ENCODE measurements around the gene SLC25A44. TPM values are rescaled to one million over a fixed set of nuclear protein-coding genes. Genes with fewer than 3 reads are reported as not detected.

The SLC25A44 gene
- polyA plus RNA-seq, 2 of the 4 experiments (the other 2 are of a cell fraction): 25.1 to 30.7 TPM

DNA sequence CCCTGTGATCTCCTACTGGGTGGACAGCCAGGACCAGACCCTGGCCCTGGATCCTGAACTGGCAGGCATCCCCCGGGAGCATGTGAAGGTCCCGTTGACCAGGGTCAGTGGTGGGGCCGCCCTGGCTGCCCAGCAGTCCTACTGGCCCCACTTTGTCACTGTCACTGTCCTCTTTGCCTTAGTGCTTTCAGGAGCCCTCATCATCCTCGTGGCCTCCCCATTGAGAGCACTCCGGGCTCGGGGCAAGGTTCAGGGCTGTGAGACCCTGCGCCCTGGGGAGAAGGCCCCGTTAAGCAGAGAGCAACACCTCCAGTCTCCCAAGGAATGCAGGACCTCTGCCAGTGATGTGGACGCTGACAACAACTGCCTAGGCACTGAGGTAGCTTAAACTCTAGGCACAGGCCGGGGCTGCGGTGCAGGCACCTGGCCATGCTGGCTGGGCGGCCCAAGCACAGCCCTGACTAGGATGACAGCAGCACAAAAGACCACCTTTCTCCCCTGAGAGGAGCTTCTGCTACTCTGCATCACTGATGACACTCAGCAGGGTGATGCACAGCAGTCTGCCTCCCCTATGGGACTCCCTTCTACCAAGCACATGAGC is 17.2 kb upstream of the SLC25A44 start:
- no peak overlapping the region for H3K4me2 ChIP-seq
- peak overlapping the region in 1 of 2 experiments; percentile 37; a peak in 1 of 6 replicates for H3K27ac ChIP-seq
- no peak for DNase-seq (ENCODE audit: low read depth in 1 of 2, low spot score in 1 of 2)
- peaks cover 17% of the 10 kb centered on the region for H3K4me1 ChIP-seq
- FAIRE-seq: no peak
- H3K9me3 ChIP-seq: no peaks in the 10 kb centered on the region
- ChIA-PET POLR2A (interaction anchor here (0.6 to 1.1 kb wide), 2 partner anchors 17 to 41 kb away, joined by 3 to 9 read pairs; partner anchors contain the start of gene SLC25A44), CTCF (interaction anchor here (1.4 to 5.5 kb wide), 2 partner anchors 48 to 81 kb away, joined by 3 to 35 read pairs; no protein-coding TSS in a partner anchor)
- 77% methylated on average over 8 of the region's 12 CpGs for WGBS (ENCODE audit: missing lambda C conversion rate)
- TF ChIP-seq MAZ (IDR thresholded peaks at IDR 0.05; ENCODE audit: borderline replicate concordance, low read depth, low read length) (no peak), GATA3 (IDR thresholded peaks at IDR 0.05; ENCODE audit: borderline replicate concordance) (no peak), NPAS2 (CRISPR knock-in tag; IDR thresholded peaks at IDR 0.05; ENCODE audit: borderline replicate concordance) (no peak), RNF2 (IDR thresholded peaks at IDR 0.05; ENCODE audit: borderline replicate concordance, low read depth) (no peak), CBX8 (IDR thresholded peaks at IDR 0.05) (no peak), JUN (IDR thresholded peaks at IDR 0.05) (no peak), SREBF2 (IDR thresholded peaks at IDR 0.05) (no peak), RFX5 (IDR thresholded peaks at IDR 0.05) (no peak), CHD2 (IDR thresholded peaks at IDR 0.05; ENCODE audit: low read length, partially characterized antibody) (no peak), CEBPB (IDR thresholded peaks at IDR 0.05) (no peak), POLR2A (IDR thresholded peaks at IDR 0.05; ENCODE audit: low read length) (no peak), EP300 (IDR thresholded peaks at IDR 0.05) (no peak), FOSL2 (IDR thresholded peaks at IDR 0.05) (no peak), FOSL2 (CRISPR knock-in tag; IDR thresholded peaks at IDR 0.05) (no peak), MAFK (IDR thresholded peaks at IDR 0.05; ENCODE audit: partially characterized antibody) (no peak), ESRRA (IDR thresholded peaks at IDR 0.05; ENCODE audit: borderline replicate concordance, low read length) (no peak), HEYL (CRISPR knock-in tag; IDR thresholded peaks at IDR 0.05) (no peak), EHF (CRISPR knock-in tag; IDR thresholded peaks at IDR 0.05) (no peak), NR3C1 (IDR thresholded peaks at IDR 0.05) (no peak)
- TF ChIP-seq, protein P1, sequence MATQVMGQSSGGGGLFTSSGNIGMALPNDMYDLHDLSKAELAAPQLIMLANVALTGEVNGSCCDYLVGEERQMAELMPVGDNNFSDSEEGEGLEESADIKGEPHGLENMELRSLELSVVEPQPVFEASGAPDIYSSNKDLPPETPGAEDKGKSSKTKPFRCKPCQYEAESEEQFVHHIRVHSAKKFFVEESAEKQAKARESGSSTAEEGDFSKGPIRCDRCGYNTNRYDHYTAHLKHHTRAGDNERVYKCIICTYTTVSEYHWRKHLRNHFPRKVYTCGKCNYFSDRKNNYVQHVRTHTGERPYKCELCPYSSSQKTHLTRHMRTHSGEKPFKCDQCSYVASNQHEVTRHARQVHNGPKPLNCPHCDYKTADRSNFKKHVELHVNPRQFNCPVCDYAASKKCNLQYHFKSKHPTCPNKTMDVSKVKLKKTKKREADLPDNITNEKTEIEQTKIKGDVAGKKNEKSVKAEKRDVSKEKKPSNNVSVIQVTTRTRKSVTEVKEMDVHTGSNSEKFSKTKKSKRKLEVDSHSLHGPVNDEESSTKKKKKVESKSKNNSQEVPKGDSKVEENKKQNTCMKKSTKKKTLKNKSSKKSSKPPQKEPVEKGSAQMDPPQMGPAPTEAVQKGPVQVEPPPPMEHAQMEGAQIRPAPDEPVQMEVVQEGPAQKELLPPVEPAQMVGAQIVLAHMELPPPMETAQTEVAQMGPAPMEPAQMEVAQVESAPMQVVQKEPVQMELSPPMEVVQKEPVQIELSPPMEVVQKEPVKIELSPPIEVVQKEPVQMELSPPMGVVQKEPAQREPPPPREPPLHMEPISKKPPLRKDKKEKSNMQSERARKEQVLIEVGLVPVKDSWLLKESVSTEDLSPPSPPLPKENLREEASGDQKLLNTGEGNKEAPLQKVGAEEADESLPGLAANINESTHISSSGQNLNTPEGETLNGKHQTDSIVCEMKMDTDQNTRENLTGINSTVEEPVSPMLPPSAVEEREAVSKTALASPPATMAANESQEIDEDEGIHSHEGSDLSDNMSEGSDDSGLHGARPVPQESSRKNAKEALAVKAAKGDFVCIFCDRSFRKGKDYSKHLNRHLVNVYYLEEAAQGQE (IDR thresholded peaks at IDR 0.05): no peak
- TF ChIP-seq, protein P2, sequence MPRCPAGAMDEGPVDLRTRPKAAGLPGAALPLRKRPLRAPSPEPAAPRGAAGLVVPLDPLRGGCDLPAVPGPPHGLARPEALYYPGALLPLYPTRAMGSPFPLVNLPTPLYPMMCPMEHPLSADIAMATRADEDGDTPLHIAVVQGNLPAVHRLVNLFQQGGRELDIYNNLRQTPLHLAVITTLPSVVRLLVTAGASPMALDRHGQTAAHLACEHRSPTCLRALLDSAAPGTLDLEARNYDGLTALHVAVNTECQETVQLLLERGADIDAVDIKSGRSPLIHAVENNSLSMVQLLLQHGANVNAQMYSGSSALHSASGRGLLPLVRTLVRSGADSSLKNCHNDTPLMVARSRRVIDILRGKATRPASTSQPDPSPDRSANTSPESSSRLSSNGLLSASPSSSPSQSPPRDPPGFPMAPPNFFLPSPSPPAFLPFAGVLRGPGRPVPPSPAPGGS (IDR thresholded peaks at IDR 0.05): no peak
- H3K4me3 ChIP-seq: no peak overlapping the region
- peak in 1 of 2 experiments; percentile 13; a peak in 1 of 6 replicates for ATAC-seq

DNA sequence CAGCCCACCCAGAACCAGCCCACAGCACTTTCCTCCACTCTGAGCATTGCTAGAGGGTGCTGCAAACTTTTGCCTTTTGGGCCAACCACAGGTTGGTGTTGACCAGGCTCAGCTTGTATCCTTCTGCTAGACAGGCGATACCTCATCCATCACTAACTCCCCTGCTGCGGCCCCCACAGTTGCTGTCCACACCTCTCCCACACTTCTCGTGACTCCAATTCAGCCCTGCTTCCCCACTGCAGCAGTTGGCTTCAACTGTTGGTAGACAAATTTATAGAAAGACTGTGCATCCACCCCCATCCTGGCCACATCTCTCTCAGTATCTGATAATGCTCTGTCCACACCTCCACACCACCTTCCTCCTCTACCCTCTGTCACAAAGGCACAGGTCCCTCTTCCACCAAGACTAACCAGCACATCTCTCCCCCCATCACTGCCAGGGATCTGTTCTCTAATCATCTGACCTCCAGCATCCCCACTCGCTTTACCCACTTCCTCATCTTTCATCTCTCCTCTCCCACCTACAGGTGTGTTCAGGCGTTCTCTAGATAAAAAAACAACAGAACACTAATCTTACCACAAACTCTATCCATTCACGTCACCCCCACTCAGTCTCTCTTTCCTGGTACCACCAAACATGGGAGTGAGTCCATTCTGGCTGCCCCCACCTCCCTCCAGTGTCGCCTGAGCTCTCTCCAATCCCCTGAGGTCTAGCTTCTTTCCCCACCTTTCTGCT is 15.8 kb upstream of the SLC25A44 start:
- Histone ChIP-seq H3K4me1 (peaks cover 18% of the 10 kb centered on the region), H3K4me3 (no peak overlapping the region), H3K9me3 (no peaks in the 10 kb centered on the region), H3K4me2 (no peak overlapping the region), H3K27ac (peak overlapping the region in 1 of 2 experiments; percentile 37; a peak in 3 of 6 replicates)
- TF ChIP-seq ZC3H11A (IDR thresholded peaks at IDR 0.05) (no peak), SREBF2 (IDR thresholded peaks at IDR 0.05) (no peak), NPAS2 (CRISPR knock-in tag; IDR thresholded peaks at IDR 0.05; ENCODE audit: borderline replicate concordance) (no peak), ZNF302 (CRISPR knock-in tag; IDR thresholded peaks at IDR 0.05) (no peak)
- FAIRE-seq (no peak), DNase-seq (ENCODE audit: low read depth in 1 of 2, low spot score in 1 of 2) (no peak), ATAC-seq (peak in 1 of 2 experiments; percentile 17; a peak in 2 of 6 replicates)
- WGBS (ENCODE audit: missing lambda C conversion rate): 91% methylated on average over 7 of the region's 7 CpGs
- POLR2A ChIA-PET: no interaction called here
- CTCF ChIA-PET: interaction anchor here (0.5 to 1.1 kb wide), 4 partner anchors 19 to 267 kb away, joined by 3 to 4 read pairs (median 3); no protein-coding TSS in a partner anchor
